ENCODE results near the gene AMER3.

The AMER3 gene

DNA sequence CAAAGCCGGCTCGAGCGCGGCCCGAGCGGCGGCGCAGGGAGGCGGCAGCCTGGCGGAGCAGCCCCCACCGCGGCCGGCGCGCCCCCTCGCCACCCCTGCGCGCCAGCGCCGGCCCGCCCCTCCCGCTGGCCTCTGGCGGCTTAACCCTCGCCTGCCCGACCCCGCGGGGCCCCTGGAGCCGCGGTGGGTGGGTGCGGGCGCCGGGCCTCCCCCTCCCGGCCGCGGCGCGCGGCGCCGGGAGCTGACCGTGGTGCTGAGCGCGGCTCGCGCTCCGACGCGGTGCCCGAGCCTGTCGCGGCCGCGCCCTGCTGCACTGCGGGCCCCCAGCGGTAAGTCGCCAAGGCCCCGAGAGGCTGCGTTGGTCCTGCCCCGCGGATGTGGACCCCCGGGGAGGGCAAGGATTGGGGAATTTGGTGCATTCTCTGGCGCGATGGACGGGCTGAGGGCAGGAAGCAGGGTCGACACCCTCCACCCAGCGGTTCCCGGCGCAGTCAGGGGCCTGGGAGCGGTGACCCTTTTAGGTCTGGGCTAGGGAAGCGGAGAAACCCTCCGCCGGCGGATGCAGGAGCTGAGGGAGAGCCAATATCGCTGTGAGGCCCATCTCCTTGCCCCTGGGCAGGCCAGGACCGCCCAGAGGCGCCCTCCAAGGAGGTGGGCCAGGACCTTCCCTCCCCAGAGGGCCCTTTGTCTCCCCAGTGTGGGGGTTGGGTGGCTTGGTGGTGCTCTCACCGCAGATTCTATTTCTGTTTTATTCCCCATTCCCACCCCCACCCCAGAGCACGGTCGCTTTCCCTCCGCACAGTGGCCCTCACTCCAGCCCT lies 923 bp downstream of the AMER3 start:
- DNase-seq, result no peak

DNA sequence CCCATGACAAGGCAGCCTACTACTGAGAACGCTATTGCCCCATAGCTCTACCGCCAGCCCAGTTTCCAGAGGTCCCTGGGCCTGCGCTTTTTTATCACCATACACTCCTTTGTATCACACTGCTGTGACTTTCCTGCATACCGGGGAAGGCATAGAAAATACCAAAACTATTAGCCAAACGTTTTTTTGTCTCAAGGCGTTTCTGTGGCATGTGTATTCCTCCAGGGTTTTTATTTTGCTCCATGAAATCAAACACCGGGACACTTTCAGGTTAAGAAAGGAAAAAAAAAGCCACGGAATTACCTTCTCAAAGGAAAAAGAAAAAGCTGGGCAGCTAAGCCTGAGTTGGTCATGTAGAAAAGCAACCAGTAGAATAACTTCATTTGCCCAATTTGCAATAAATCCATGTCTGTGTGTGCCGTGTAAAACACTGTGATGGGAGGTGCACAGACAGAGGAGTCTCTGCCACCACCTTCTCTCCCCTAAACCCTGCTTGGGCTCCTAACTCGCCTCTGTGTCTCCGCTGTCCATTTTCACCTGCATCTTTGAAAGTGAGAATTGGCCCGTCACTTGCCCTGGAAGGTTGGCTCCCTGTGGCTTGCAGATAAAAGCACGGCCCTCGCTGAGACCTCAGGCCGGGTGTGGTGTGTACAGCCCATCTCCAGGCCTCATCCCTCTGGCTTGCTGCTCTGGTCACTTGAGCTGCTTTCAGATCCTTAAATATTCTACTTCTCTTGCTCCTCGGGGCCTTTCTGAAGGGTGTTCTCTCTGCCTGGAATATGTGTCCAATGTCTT lies 1.7 kb downstream of the AMER3 start:
- DNase-seq, result no peak

DNA sequence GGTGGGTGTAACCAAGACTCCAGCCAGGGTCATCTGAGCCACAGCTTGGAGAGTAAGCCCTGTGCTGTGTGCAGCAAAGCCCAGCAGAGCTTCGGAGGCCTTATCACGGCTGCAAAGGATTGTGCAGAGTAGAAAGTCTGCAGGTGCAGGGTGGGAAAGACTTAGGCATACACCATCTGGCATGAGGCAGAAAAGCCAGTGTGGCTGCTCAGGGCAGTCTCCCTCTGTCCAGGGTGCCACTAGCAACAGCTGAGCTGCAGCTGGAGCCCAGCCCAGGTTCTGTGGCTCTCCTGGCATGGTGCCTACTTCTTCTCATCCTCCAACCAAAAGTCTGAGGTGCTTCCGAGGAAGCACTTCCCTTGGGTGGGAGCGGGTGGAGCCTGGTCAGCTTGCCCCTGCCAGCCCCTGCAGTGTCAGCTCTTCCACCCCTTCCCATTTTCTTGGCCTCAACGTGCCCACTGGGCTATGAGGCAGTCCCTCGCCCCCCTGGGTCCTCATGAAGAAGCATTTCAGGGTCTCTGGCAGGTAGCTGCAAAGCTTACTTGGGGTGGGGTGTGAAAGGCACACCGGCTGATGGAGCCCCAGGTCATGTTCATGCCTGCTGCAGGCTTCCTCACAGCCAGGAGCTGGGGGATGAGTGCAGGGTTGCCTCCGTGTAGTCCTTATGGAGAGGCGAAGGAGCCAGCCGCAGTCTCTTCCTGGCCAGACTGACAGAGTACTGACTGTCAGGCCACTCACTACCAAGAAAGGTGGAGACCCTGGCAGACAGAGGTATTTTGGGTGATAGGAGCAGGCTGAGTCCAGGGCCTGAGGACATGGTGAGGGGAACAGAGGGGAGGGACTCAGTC lies 4.8 kb downstream of the AMER3 start:
- DNase-seq, result no peak

DNA sequence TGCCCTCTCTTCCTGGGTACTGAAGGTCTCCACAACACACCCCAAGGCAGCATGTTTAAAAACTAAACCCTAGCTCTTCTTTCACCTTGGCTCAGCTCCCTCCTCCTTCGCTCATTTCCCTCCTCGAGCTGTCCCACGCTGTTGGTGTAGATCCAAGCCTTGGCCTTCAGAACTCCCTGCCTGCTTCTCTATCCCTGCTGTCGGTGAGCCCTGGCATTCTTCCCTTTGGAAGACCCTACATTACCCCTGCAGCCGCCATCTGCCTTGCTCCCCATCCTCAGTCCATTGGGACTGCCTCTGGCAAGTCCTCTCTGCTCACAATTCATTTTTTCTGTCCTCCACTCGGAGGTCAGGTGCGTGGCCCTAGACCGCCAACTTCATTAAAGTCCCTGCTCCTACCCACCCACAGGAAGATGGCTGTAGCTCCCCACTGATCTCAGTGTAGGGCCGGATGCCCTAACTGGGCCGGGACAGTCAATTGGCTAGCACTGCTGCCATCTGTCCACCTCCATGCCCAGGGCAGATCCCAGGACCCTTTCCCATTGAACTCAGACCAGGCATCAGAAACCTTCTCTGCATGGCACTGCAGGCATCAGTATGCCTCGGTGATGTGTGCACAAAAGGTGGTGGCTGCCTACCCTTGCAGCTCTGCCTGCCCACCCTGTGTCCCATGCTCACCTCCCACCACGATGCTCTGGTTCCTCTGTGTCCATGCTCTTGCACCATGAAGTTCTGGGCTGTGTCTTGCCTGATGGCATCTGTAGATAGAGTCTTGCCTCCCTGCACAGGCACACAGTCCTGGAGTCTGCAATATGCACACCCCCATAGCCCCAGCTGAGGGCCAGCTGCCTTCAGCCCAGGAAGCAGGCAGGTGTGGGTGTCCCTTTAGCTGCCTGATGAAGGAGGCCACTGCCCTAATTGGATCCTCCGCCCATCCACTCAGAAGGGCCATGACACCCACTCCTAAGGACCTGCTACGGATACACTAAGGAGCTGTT lies 5.7 kb downstream of the AMER3 start:
- no peak for DNase-seq

DNA sequence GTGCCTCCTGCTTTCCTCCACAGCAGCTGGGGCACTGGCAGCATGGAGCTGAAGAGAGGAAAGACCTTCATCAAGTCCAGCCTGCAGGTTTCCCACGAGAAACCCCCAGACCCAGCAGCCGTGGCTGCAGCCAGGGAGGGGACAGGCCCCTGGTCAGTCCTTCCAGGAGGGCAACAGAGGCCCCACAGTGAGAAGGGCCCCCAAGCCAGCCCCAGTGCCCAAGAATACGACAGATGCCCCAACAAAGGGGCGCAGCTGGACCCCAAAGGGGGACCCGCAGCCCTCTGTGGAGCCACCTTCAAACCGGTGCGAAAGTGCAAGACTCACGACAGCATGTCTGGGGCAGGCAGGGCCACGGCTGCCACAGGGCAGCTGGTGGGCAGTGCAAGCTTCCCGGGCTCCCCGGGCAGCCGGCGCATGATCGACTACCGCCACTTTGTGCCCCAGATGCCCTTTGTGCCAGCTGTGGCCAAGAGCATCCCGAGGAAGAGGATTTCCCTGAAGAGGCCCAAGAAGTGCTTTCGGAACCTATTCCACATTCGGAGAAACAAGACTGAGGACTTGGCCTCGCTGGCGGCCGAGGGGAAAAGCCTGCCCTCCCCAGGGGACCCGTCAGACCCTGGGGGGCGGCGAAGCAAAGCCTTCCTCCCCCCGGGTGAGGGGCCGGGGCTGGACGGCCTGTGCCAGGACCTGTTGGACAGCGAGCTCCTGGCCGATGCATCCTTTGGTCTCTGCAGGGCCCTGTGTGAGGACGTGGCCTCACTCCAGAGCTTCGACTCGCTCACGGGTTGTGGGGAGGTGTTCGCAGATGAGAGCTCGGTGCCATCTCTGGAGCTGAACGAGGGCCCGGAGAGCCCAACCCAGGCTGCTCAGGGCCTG lies 6.9 kb downstream of the AMER3 start:
- no peak for DNase-seq

DNA sequence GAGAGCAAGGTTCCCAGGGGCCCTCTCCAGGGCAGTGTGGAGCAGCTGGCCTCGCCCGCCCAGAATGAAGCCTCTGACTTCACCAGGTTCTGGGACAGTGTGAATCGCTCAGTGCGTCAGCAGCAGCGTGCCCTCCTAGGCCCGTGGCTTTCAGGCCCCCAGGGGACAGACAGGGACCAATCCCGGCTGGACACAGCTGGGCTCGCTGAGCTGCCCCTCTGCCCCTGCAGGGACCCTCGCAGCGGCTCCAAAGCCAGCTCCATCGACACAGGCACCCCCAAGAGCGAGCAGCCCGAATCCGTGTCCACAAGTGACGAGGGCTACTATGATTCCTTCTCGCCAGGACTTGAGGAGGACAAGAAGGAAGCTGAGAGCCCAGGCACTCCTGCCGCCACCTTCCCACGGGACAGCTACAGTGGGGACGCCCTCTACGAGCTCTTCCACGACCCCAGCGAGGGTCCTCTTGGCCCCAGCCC lies 7.6 kb downstream of the AMER3 start:
- DNase-seq, result no peak

DNA sequence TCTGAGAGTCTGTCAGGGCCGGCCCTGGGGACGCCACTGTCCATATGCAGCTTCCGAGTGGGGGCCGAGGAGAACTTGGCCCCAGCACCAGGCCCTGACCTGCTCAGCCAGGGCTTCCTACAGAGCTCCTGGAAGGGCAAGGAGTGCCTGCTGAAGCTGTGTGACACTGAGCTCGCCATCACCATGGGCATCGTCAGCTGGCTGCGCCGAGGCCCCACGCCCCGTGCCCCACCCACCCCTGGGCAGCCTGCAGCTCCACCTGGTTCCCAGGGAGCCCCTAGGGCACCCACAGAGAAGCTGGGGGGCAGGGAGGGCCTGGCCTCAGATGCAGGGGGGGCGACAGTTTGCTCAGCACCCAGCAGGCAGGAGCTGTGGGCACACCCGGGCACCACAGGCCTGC lies 8.1 kb downstream of the AMER3 start:
- no peak for DNase-seq

DNA sequence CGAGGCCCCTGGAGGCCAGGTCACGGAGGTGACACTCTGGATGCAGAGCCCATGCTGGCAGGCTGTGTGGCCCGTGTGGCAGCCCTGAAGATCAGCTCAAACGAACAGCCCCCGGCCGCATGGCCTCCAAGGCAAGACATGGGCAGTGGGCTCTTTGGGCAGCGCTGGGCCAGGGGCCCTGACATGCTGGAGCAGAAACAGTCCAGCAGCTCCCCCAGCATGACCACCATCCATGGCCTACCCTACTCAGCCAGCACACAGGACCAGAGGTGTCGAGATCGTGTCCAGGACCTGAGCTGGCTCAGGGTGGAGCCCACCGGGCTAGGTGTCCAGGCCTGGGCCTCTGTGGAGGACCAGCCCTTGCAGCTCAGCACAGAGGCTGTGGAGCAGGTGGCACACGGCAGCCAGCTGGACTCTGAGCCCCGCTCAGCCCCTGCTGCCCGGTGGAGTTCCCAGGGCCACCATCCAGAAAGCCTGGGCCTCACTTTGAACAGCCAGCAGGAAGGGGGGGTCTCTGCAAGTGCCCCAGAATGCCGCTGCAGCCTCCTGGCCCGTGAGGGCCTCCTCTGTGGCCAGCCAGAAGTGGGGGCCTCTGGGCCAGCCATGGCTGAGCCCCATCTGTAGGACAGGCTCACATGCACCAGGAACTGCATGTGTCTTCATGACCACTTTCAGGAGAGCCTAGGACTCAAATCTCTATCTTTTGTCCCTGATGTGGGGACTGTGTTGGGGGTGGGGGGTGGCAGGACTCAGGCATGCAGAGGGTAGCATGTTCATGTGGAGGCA lies 8.9 kb downstream of the AMER3 start:
- no peak for DNase-seq

DNA sequence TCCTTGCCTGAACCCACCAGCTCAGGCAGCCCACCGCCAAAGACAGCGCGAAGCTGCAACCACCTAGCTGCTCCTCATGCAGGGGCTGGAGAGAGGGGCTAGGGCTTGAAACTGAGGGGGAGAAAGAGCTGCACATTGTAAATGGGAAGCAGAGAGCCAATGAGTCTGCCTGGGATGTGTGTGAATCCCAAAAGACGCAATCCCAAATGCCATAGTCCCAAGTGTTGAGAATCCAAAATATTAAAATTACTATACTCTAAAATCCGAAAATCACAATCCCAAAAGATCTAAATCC lies 9.4 kb downstream of the AMER3 start:
- no peak for DNase-seq

DNA sequence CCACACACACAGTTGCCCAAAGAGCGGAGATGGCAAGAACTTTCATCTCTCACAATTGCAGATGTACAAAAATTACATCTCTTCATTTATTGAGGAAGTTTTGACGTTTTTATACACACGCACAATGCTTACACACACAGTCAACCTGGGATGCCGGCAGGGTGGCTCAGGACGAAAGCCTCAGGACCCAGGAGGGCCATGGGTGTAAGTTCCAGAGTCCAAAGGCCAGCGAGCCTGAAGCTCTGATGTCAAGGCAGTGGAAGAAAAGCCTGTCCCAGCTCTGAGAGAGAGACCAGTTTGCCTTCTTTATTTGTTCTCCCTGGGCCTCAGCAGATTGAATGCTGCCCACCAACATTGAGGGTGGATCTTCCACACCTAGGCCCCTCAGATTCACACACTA lies 10.1 kb downstream of the AMER3 start:
- DNase-seq, result no peak

DNA sequence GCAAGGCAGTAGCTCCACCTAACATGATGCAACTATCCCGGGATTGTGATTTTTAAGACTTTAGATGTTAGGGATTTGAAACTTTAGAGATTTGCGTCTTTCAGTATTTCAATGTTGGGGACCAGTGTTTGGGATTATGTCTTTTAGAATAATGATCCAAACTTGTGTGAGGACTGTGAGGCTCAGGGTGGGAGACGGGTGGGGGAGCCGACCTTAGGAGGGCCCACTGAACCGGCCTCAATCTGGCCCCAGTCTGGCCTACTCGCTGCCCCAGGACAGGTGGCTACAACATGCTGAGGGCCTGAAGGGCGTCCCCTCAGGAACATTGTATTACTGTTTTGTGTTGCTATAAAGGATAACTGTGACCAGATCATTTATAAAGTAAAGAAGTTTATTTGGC lies 10.7 kb downstream of the AMER3 start:
- no peak for DNase-seq

DNA sequence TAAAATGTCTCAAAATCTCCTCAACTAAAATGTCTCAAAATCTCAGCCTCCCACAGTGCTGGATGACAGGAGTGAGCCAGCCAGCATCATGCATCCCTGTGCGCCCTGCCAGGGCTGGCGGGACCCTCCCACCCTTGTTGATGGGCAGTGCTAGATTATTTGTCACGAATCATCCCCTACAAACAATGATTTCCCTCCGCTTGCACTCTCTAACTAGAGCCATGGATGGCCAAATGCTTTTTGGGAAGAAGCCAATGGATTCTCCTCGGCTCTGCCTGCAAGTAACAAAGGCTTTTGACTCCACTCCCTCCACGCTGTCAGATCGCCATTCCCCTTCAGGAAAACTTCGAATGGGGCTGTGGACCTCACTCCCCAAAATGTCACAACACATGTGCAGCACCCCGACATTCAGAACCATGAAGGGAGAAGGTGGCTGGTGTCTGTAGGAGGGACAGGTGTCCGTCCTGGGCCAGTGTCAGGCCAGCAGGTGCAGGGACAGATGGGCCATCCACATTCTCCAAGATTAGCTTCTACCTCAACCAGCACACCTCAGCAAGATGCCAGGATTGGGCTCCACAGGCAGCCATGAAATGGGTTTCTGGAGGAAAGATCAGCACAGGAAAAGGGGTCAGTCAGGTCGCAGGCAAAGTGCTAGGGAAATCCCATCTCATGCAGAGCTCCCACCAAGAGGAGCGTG lies 11.5 kb downstream of the AMER3 start:
- DNase-seq, result no peak

DNA sequence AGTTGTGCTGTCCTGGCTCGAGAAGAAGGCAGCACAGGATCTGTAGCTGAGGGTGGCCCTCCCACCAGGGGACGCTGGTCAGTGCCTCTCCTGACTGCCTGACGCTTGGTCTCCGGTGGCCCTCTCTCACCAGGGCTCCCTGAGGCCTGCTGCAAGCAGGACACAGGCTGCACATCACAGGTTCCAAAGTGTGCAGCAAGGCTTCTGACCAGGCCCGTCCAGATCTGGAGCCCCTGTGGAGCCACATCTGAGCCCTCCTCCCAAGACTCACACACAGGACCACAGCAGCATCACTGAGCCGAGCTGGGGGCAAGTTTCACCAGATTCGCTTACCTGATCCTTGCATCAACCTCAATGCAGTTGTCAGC lies 12.1 kb downstream of the AMER3 start:
- DNase-seq, result no peak

DNA sequence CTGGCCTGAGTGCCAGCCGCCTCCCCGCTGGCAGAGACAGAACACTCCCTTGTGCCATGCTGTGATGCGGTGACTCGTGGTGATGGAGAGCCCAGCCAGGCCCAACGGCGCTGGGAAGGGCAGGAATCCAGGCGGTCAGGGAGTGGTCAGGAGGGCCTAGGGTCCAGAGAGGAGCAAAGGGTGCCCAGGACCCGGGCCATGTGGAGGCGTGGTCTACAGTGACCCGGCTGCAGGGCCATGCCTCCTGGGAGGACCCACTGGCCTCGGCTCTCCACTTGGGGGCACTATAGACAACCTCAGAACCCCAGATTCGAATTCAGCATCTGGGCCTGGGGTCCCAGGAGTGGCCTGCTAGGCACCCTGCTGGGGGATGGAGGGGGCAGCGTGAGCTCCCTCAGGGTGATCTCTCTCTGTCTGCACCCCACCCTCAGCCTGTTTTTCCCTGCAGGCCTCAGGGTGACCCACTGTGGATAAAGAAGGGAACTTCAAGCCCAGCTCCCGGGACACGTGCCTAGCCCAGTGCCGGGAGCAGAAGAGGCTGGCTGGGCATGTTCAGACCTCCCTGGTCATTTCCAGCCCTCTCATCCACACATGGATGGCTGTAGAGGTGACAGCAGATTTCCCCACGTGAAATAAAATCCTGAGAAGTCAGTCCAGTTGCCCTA lies 13.0 kb downstream of the AMER3 start:
- no peak for DNase-seq

DNA sequence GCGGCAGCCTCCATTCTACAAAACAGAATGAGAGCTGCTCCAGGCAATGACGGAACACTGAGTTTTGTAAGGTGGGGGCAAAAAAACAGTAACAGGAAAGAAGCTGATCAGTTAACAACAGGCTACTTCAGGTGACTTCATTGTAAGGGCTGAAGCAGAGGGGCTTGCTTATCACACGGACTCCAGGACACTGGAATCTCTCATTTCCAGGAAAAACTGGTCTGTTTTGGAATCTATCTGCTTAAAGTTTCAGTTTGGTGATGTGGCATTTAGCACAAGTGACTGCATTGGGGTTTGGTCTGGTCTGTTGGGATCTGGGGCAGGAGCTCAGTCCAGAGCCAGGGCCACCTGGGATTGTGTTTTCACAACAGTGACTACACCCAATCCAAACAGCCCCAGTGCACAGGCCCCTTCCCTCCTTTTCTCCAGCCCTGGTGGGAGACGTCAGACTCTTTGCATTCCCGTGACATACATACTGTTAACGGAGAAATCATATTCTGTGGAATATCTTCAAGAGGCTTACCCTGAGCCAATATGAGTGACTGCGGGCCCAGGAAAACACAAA lies 14.1 kb downstream of the AMER3 start:
- DNase-seq, result no peak

DNA sequence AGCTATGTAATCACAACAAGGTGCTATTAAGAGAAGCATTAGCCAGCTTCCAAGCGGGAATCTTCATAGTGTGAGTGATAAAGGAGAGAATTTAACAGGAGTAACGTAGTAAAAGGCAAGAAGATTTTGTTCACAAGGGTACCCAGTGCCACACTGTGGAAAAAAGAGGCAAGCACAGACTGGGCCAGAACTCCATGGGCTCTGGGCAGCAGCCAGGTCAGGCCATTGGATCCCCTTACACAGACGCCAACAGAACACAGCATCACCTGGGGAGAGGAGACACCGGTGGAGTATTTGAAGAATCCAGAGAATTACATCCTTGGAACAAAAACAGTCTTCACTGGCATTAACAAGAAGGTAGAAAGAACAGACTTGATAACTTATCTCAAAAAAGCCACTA lies 21.2 kb downstream of the AMER3 start:
- no peak for DNase-seq

DNA sequence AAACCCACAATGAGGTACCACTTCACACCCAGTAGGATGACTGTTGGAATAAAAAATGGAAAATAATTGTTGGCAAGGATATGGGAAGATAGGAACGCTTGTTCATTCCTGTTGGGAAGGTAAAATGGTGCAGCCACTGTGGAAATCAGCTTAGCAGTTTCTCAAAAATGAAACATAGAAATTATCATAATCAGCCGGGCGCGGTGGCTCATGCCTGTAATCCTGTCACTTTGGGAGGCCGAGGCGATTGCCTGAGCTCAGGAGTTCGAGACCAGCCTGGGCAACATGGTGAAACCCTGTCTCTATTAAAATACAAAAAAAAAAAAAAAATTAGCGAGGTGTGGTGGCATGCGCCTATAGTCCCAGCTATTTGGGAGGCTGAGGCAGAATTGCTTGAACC lies 23.4 kb downstream of the AMER3 start:
- no peak for DNase-seq

DNA sequence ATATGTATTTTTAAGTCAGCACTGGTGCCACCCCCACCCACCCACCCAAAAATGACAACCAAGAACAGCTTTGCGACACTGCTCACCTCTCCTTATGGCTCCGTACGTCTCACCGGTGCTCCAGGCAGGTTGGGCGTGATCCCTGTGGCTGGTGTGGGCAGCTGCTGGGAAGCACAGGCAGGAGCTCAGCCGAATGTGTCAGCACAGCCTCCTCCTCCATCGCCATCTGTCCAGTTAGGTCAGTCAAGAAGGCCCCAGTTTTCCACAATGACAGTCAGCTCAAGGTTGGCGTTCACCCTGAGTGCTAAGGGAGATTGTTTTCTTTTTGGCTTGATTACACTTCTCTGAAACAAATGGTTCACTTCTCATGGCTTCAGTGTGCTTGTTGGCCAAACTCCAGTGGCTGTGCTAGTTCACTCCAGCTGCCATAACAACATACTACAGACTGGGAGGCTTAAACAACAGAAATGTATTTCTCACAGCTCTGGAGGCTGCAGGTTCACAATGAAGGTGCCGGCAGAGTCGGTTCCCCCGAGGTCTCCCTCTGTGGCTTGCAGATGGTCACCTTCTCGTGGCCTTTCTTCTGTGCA lies 30.2 kb downstream of the AMER3 start:
- no peak for DNase-seq

DNA sequence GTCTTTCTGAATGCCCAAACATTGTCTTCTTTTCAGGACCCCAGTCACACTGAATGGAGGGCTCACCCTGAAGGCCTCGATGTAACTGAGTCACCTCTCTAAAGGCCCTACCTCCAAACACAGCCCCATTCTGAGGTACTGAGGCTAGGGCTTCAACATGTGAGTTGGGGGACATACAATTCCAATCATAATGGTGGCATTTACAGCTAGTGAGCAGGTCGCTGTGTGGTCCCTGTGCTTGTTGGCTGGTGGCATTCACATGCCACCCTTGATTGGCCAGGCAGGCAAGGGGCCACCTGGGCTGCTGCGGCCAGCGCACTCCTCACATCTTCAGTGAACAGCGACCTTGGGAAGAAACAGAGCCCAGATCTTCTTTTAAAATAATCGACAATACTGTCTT lies 30.7 kb downstream of the AMER3 start:
- DNase-seq, result no peak
